VCaP (cell line): ENCODE results near the gene INSYN1.
"Not testable (repeated sequence)": the region's sequence is repeated elsewhere in the genome, so short reads cannot be mapped to it uniquely, and the experiment has no call there.

Source experiments
- H3K27ac ChIP-seq: fragments of 450-650 bp; 2 replicates; pipeline ENCODE4 v1.5.1; 2017
- CTCF ChIP-seq: fragments of 450-650 bp; conservative IDR thresholded peaks from 2 replicates; pipeline ENCODE4 v1.5.1; 2017; ENCODE audit warnings: mild to moderate bottlenecking, moderate library complexity

Gene INSYN1

DNA sequence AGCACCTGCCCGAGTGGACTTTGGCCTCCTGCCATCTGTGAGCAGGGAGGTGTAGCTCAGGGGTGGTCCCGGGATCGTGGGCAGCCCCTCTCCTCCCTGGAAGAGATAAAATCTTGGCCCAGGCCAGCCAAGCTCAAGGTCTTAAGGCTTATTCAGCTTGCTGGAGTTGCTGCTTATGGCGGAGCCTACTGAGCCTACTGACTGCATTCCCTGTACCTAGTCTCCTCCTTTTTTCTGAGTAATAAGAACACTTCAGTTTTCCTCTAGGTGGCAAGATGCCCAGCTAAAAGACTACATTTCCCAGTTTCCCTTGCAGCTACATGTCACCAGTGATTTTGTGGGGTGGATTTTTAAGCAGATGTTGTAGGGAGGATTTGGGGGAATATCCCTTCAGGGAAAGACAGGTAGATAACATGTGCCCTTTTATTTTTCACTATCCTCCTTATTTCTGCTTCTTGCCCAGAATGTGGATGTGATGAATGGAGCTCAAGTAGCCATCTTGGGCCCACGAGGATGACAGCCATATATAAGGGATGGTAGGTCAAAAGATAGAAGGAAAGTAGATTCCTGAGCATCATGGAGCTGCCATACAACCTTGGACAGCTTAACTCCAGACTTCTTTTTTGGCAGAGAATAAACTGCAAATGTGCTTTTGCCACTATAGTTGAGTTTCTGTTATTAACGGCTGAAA, 41.4 kb upstream of the INSYN1 start:
- H3K27ac ChIP-seq, result no peak overlapping the region
- no peak for TF ChIP-seq CTCF

DNA sequence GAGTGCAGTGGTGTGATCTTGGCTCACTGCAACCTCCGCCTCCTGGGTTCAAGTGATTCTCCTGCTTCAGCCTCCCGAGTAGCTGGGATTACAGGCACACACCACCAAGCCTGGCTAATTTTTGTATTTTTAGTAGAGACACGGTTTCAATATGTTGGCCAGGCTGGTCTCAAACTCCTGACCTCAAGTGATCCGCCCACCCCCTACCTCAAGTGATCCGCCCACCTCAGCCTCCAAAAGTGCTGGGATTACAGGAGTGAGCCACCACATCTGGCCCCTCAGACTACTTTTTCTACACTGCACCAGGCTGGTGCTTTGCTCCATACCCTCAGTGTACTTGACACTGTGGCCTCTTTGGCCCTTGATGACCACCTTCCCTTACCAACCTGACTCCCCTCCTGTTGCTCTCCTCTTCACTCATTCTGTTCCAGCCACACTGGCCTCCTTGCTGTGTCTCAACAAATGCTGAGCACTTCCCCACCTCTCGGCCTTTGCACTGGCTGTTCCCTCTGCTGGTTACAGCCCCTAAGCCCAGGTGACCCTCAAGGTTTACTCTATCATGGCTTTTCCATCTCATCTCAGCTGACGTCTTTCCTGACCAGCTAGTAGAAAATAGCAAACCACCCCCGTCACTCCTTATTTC, 39.9 kb upstream of the INSYN1 start:
- not testable (repeated sequence) for H3K27ac ChIP-seq

GRCh38 chr15:73792415-73792814, 39.3 kb upstream of the INSYN1 start:
- TF ChIP-seq CTCF, result no peak
- H3K27ac ChIP-seq, result no peak overlapping the region

DNA sequence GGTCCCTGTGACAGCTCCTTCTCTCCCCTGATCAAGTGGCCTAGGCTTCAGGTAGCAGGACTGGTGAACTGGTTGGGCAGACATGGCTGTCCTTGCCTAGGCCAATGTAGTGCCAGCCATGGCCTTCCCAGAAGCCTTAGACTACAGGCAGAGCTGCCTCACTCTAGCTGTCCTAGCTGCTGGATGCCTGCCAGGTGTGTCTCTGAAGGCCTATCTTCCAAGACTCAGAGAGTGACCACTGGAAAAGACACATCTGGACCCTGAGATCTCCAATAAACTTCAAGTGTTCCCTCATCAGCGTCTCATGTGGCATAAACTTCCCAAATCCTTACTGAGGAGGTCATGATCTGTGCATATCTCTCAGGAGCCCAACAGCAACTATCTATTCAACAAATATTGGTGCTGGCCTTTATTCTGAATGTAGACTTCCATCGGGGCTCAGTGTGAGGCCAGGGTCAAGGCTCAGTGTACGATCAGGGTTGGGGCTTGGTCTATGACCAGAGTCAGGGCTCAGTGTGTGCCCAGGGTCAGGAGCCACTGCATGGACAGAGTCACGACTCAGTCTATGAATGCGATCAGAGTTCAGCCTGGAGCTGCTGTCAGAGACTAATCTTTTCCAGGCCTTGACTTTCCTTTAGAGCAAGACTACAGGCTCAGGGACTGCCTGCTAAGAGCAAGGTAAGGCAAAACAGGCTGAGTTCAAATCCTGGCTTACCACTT, 36.5 kb upstream of the INSYN1 start:
- H3K27ac ChIP-seq, result no peak overlapping the region
- TF ChIP-seq CTCF, result no peak

DNA sequence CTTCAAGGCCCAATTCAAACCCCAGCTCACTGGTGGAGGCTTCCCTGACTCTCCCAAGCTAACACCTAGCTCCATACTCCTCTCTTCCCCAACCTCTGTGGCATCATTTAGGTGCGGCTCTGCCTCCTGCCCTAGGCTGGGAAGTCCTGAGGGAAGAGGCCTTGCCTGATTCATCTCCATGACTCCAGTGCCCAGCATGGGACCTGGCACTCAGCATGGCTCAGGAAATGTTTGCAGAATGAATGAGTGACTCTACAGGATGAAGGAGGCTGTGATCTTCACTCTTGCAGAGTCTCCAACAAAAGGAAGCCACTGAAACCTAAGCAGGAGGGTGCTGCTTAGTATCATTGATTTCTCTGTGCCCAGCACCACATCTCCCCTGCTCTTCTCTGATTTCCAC, 34.5 kb upstream of the INSYN1 start:
- TF ChIP-seq CTCF, result no peak
- no peak overlapping the region for H3K27ac ChIP-seq

GRCh38 chr15:73786538-73786937, 33.4 kb upstream of the INSYN1 start:
- TF ChIP-seq CTCF, result no peak
- H3K27ac ChIP-seq, result peak overlapping the region; percentile 72; the same call in 1 of the 2 replicates

DNA sequence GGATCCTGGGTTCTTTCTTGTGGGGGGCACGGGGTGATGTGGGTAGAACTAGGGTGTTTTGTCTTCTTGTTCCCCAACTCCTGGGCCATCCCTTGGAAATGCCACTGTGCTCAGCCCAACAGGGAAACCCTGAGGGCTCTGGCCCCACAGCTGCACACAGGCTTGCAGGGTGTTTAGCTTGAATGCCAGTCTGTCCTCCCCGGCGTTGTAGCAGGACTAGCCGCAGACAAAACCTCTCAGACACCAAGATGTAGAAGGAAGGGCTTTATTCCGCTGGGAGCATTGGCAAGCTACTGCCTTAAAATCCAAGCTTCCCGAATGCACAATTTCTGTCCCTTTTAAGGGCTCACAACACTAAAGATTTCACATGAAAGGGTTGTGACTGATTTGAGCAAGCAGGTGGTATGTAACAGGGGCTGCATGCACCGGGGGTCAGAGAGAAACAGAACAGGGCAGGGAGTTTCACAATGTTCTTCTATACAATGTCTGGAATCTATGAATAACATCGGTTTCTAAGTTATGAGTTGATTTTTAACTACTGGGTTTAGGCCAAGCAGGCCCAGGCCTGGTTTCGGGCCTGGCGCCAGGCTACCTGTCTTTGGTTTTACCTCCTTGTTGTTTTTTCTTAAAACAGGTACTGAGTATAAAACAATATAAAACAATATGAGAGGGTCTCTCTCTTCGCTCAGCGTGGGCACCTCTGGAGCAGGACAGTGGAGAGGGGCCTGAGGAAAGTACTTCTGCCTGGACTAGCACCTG, 32.3 kb upstream of the INSYN1 start:
- peak overlapping the region; percentile 72 for H3K27ac ChIP-seq

DNA sequence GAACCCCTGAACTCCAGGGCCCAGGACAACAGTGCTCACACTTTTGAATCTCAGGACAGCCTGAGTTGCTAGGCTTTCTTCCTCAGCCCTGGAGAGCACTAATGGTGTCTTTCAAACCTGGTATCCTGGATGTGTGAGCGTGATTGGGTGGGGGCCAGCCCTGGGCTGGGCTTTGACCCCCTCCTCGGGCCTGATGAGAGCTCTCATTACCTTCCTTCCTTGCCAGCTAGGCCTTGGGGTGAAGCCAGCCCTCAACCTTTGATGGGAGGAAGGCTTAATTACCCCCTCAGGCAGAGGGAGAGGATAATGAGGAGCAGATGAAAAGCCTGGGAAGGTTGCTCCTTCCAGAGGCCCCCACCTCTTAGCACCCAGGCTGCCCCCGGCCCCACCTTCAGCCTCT, 31.1 kb upstream of the INSYN1 start:
- H3K27ac ChIP-seq, result peak overlapping the region; percentile 72; the same call in 1 of the 2 replicates
- TF ChIP-seq CTCF, result no peak
